PFSK-1 (cell line): ENCODE results near the gene PCBP3.

Experiments used
- FOXP2 ChIP-seq: optimal IDR thresholded peaks from 2 replicates; pipeline ENCODE3; 2011; ENCODE audit warnings: borderline replicate concordance, control low read depth, inconsistent platforms; ENCODE audit not compliant: insufficient read depth; ENCODE audit errors: extremely low read length, extremely low read depth
- POLR2AphosphoS5 ChIP-seq: IDR thresholded peaks from 2 replicates; pipeline ENCODE4 v1.6.1; 2012; ENCODE audit warnings: low read depth, mild to moderate bottlenecking, control low read depth, low read length, moderate library complexity

- TF ChIP-seq POLR2AphosphoS5 (no peak), FOXP2 (no peak)
Observed at GRCh38 chr21:45941338-45941710, 297.8 kb downstream of the PCBP3 start.
